Measurements from ENCODE around the gene ERC2. TPM values are rescaled to one million over a fixed set of nuclear protein-coding genes. Genes with fewer than 3 reads are reported as not detected.
A peak's percentile ranks its signal among the peaks of the same experiment; 100 is the strongest.

ERC2 gene
- total RNA-seq, 1 donor from 2014 or later: 33.5 TPM

DNA sequence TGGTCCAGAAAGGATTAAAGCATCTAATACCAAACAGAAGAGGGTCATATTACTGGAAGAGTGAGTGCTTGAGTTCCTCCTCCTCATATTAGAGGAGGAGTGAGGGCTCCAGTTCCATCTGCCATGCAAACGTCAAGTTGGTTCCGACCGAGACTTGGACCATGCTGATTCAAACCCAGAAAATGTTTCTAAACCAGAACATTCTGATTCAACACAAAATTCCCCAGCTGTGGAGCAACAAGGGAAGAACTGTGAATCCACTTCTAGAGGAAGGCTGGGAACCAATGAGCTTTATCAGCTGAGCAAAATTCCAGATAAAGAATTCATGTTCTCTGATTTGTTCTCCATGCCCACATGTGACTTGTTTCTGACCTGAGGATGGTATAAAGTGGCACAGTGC, 845.5 kb downstream of the ERC2 start:
- no peak for DNase-seq (ENCODE audit: low spot score)

DNA sequence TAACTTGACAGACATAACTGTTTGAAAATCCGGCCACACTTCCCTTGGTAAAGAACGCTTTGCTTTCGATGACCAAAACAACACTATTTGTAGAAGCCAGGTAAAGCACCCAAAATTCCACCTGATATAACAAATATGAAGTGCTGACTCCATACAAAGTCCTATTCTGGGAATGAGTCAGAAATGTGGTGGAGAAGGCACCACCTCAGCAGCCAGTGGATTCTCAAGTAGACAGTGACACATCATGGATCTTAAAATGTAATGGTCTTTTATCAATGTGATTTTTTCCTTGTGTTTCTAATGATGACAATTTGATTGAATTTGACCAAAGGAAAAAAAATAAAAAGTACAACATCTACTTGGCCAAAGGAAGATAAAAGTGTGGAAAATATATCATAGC, 846.2 kb downstream of the ERC2 start:
- no peak for DNase-seq (ENCODE audit: low spot score)

DNA sequence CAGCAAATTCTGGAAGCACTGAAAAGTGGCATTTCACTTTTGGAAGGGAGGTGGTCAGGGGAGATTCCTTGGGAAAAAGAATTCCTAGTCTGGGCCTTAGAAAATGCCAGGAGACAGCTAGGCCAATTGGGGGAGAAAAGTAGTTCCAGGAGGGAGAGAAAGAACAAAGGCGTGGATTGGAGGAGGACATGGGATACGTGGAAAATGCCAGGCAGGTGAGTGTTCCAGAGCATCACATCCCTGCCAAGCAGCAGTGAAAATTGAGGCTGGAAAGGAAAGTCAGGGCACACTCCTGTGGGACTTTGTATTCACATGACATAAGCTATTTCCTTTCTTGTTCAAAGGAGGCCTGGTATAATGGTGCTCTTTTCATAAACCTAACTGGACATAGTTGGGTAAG, 846.6 kb downstream of the ERC2 start:
- DNase-seq (ENCODE audit: low spot score): no peak

DNA sequence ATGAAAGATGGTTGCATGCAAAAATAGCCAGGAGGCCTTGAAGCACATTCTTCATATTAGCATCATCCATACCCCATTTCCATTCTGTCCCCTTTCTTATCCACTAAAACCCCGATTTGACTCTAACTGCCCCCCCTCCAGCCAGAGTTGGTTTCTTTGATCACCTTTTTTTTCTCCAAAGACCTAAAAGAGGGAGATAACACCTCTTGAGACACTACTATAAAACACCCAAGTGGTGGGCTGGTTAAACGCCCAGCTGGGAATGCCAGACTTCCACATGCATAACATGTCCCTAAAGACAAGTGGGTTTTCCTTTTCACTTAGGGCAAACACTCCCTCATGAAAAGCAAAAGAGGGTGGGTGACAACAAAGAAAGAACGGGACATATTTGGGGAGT, 847.2 kb downstream of the ERC2 start:
- no peak for DNase-seq (ENCODE audit: low spot score)

DNA sequence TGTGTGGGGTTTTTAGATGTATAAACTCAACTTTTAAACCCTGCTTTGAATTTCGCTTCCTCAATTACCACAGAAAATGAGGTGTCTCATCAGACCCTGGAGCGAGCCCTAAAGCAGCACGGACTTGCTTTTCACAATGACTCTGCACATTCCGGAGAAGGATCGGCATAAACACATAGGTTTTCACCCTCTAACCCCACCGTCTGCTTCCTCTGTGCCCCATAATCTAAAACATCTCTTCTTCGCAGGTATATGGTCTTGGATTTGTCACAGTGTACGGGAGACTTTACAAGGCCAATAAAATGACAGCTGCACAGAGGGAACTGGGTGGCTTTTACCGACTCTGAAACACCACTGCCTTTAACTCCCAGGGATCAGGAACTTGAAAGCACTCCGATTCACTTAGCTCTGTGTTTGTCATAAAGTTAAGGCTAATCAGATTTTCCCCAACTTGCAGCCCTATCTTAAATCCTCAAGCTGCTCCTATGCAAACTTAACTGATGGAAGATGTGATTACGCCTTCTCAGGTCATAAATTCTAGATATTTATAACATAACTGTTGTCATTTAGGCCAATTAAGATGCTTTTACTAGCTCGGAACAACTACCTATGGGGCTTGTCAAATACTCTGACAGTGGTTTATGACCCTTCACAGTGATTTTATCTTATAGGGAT, 847.8 kb downstream of the ERC2 start:
- DNase-seq (ENCODE audit: low spot score): peak; percentile 74

DNA sequence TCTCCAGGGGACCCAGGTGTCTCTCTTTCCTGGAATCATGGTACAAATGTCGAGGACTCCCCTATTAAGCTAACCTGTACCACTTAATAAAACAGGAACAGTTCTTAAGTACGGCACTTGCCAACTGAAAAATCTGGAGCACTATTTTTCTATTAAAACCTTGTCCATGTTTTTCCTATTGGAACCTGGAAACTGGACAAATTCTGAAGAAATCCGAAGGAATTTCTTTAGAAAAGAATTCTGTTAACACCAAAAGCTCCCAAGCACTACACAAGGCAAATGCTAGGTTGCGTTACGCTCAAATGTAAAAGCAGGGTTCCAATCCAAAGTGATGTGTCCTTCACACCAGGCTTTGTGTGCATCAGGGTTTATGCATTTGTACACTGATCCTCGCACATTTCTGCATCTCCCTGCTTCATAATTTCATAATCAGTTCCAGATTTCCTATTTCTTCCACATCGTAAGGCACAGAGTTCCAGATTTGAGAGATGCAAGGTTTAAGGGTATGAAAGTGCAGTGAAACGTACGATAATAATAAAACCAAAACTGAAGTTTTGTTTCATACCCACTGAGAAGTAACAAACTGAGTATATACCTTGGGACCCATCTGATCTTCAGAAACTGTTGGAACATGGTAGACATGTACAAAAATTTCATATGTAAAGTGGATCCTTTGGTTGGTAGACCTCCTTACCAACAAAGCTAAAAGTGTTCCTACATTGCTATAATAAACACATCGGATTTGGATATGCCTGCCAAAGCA, 849.0 kb downstream of the ERC2 start:
- DNase-seq (ENCODE audit: low spot score): no peak

DNA sequence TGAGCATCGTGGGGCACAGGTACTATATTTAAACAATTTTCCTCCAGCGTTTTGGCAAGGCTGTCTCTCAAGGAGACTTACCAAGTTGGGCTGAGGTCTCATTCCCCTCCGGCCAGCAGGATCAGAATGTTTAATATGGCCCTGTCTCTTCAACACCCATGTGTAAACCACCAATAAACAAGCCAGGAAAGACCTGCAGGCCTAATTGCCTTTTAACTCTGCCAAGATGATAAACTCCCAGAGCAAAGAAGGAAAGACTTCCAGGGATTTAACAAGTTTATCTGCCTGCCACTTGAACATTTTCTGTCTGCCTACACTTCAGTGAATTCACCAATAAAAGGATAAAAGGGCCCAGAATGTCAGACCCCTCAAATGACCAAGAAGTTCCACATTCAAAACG, 850.9 kb downstream of the ERC2 start:
- DNase-seq (ENCODE audit: low spot score): no peak

DNA sequence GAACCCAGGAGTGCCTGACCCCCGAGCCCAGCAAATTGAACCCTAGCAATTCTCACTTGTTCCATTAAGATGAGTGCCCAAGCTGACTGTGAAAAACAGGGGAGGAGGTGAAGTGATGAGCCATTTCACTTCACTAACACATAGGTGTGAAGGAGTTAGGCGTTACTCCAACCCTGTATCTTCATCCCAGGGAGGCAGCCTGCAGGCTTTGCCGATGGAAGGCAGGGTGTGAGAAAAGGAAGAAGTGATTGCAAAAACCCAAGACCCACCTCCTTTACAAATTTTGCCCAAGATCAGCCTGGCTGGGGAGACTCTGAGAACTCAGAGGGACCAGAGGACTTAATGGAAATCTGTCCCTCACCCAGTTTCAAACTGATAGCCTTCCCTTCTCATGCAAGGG, 851.5 kb downstream of the ERC2 start:
- DNase-seq (ENCODE audit: low spot score): no peak

DNA sequence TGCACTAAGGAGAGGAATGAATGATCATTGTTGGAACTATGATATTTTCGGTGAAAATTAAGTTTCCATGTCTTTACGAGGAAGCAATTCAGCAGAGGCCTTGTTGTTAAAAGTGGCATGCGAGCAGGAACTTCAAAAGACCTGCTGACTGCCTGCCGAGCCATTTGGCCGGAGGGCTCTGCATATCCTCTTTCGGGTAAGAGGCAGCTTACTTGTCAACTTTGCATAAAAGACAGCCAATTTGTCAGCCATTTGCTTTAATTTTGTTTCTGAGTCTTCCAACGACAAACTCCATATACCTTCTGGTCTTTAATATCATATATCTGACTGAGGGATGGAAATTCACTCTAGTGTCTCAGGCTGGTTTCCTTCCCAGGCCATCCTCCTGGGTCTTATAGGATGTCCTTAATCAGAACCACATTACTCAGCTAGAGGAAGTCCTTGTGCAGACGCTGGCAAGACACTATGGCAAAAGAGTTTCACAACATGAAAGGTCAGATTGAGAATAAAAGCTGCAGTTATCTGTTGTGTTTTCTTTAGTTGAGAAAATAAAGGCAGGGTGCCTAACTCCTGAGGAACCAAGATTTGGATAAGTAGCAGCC, 852.5 kb downstream of the ERC2 start:
- DNase-seq (ENCODE audit: low spot score): peak; percentile 36

DNA sequence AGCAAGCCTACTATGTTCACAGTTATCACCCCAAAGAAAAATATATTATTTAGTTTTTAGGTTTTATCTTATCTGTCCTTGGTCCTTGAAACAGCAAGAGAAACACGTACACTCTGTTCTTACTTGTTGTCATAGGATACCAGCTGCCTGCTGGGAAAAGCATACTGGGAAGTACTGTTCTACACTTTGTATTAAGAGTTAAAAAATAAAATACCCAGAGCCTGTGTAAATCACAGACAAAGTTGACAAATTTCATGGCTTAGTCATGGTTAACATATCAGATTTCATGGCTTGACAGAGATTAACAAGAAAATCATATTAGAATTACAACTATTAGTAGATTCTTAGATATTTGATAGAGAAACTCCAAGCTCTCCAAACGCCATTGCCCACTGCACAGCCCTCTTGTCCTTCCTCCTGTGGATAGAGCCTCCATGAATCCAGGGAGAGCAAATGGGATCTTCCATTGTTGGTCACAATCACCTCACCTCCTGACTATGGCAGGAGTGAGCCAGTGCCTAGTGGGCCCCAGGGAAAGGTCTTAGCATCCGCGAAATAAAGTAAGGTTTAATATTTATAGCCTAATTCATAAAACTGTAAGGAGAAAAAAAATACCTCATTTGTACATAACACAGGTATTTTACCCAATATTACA, 853.1 kb downstream of the ERC2 start:
- no peak for DNase-seq (ENCODE audit: low spot score)

DNA sequence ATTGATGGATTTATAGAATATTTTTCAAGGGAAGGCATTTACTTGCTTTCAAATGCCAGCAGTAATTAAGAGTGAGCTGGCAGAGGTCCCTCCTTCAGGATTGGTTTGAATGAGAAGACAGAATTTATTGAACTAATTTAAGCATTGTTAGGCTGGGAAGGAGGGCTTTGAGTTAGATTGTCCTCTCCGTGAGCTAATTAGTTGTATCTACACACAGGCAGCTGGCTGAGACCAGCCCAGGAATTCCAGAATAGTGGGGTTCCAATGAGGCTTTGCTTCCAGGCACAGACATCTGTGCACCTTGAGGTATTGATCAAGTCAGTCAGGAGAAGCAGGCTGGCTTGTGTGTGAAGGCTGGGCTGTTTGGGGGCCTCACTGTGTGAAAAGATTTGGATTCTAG, 857.1 kb downstream of the ERC2 start:
- DNase-seq (ENCODE audit: low spot score): no peak

DNA sequence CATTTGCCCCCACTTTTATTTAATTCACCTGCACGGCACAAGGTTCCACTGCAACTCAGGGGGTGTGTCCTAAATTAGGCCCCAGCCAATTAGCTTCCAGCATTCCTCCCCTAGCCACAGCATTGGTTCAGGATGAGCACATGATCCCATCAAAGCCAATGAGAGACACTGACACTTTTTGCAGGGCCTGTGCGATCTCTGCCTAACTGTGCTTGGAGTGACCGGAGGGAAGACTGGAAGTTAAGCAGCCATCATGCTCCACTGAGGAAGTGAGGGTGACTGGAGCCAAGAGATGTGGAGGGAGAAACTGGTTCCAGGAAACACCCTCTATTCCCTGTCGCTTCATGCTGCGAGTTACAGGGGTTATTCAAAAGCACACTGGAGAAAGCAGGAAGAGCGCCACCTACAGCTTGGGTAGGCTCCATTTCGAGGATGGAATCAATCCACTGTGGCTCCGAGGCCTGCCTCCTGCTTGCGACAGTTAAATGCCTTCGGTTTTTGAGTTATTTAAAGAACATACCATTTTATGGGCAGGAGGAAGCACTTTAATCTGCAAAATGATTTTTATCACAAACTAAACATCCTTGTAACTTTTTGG, 858.9 kb downstream of the ERC2 start:
- no peak for DNase-seq (ENCODE audit: low spot score)

DNA sequence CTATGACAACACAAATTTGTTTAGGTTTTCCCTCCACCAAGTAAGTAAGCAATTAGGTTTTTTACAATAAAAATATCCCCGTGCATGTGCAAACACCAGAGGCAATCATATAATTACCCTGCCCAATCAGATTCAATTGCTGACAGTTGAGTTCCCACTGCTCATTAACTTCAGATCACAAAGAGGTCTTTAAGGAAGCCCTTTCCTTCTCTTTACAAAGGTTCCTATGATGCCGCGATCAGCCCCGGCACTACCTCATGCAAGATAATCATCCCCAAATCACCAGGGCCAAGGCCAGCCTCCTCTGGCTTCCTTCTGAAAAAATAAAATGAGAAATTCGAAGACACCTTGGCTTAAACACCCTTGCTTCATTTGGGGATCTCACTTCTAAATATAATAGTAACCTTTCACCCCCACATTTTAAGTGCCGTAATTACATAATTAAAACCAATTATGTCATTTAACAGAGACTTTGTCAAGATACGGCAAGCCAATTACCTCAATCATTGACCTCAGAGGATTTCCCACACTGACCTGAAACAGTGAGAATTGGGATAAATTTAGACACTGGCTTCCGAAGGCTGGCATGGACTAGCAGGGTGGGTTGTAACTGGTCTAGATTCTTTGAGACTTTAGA, 859.8 kb downstream of the ERC2 start:
- DNase-seq (ENCODE audit: low spot score): no peak

DNA sequence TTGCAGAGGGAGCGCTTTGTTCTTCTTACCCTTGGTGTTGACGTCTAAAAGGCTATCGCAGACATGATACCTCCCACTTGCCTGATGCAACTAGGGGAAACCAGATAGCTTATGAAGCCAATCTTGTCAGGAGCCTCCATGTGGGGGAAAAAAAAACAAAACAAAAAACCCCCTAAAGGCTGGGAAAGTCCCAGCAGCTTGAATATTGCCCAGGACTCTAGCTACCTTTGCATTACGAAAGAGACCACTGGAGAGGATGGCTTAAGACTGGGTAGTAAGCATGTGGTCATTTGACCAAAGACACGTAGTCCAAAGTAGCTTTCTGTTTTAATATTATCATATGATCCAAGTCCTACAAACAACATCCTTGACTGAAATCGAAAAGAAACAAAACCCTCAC, 860.4 kb downstream of the ERC2 start:
- no peak for DNase-seq (ENCODE audit: low spot score)

DNA sequence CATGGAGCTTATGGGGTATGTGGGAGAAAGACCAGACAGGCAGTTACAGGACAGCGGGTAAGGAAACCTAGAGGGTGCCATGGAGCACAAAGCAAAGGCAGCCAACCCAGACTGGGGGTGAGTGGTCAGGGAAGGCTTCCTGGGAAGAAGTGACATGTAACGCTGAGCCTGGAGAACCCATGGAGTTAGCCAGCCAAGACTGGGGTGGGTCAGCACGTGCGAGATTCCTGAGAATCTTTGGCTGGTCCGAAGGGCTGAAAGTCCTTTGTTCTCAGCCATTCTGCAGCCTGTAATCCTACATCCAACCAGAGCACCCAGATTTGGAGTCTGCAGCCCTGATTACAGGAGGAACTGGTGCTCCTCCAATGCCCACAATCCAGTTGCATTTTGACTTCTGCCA, 861.1 kb downstream of the ERC2 start:
- DNase-seq (ENCODE audit: low spot score): no peak

DNA sequence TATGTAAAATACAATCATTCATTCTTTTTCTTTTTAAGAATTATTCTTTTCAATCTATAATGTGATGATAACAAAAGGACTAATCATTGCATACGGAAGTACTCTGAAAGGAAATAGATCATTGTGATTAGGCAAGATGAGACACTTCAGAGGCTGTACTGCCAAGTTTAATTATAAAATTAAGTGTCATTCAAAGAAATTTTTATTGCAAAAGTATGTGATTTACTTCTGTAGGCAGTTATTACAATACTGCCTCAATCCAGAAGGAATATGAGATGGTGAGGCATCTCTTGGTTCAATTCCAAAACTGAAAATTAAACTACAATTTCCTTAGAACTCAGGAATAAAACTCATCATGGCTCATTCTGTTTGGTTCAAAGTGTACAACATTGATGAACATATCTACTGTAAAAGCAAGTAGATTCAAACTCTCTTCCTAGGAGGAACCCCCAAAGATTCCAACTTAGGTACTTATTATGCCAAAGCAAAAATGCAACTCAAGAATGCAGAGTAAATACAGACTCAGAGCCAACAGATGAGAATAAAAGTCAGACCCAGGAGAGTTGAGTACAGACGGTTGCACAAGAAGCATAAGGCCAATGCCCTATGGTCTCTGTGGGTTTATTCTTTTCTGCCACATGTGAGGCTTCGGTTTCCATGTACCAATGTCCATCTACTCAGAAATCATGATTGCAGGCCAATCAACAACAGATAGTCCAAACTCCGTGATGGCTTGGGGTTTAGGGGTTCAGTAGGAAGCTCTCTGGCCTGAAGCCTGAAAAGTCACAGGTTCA, 862.6 kb downstream of the ERC2 start:
- no peak for DNase-seq (ENCODE audit: low spot score)

DNA sequence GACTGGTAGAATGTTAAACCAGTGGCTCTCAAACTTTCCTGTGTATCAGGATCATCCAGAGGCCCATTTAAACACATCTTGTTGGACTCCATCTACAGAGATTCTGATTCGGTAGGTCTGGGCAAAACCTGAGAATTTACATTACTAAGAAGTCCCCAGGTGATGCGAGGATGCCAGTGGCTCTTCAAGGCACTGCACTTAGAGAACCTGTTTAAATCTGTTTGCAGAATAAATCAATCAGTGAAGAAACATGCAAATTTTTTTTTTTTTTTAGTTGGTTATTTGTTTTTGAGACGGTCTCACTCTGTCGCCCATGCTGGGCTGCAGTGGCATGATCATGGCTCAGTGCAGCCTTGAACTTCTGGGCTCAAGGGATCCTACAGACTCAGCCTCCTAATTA, 863.4 kb downstream of the ERC2 start:
- DNase-seq (ENCODE audit: low spot score): no peak

DNA sequence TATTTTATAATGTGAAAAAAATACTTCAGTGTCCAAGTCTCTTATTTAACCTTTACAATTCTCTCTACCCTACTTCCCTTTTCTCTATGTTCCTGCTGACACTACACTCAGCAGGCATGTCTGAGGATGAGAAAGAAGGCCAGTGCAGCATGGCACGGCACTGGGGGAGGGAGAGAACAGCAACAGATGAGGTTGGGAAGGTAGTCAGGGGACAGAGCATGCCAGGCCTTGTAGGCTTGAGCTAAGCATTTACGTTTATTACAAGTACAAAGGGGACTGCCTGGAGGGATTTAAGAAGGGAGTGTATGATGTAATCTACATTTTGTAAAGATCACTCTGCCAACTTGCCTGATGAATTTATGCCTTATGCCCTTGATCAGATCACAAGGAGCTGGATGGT, 863.9 kb downstream of the ERC2 start:
- peak; percentile 20 for DNase-seq (ENCODE audit: low spot score)

DNA sequence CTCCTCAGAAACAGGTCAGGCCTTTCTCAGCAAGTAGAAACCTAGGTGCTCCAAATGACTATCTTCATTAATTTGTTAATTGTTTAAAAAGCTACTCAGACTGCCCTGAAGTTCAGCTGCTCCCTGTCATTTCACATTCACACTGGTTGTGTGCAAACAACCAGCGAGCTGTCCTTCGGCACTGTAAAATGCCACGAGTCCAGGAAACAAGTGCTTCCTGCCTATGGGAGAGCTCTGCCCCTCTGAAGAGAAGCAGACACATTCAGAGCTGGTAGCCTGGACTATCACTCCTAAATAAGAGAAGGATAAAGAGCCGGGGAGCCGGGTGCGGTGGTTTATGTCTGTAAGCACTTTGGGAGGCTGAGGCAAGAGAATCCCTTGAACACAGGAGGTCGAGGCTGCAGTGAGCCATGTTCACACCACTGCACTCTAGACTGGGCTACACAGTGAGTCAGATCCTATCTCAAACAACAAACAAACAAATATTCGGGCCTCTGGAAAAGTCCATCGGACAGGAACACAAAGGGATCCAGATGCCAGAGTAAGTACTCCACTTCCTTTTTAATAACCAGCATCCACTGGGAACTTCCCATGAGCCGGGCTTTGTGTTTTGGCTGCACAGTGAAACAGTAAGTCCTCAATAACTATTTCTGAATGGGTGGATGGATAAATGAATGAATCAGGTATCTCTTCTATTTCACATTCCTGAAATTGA, 866.7 kb downstream of the ERC2 start:
- DNase-seq (ENCODE audit: low spot score): no peak

DNA sequence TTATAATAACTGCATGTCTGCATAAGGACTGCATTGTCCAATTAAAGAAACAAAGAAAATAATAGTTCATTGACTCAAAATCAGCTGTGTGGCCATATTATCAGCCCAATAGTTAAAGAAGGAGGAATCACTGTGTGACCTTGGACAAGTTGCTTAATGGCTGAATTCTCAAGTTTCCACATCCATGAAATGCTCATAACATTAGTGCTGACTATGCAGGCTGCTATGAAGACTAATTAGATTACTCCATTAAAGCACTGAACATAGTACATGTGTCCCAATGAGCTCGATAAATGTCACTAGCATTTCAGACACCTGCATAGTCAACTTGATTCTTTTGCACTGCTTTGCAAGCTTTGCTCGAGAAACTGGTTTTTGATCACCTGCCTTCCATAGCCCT, 870.0 kb downstream of the ERC2 start:
- DNase-seq (ENCODE audit: low spot score): no peak
